Globus pallidus (tissue), 1 donor: ENCODE results near the gene CALML6.

Source experiments
- DNase-seq: peaks from one replicate; pipeline ENCODE4 v3.0.0-alpha.2; 2015; ENCODE audit warnings: low spot score

The CALML6 gene

GRCh38 chr1:1942753-1943656 lies 27.9 kb downstream of the CALML6 start:
- DNase-seq = no peak

- no peak for DNase-seq
Measured at GRCh38 chr1:1943834-1944570, 28.9 kb downstream of the CALML6 start.

- no peak for DNase-seq
Measured at GRCh38 chr1:1945782-1946393, 30.8 kb downstream of the CALML6 start.

- peak; percentile 27 for DNase-seq
Measured at GRCh38 chr1:1946540-1946939, 31.5 kb downstream of the CALML6 start.

- DNase-seq = no peak
Measured at GRCh38 chr1:1947493-1947892, 32.4 kb downstream of the CALML6 start.

- DNase-seq = no peak
Measured at GRCh38 chr1:1948783-1949182, 33.7 kb downstream of the CALML6 start.

GRCh38 chr1:1950940-1951339 lies 35.9 kb downstream of the CALML6 start:
- DNase-seq = no peak

GRCh38 chr1:1954015-1954414 lies 39.0 kb downstream of the CALML6 start:
- DNase-seq = no peak

- no peak for DNase-seq
Measured at GRCh38 chr1:1954831-1955441, 39.9 kb downstream of the CALML6 start.

GRCh38 chr1:1955621-1956094 lies 40.6 kb downstream of the CALML6 start:
- DNase-seq = no peak

GRCh38 chr1:1956101-1956500 lies 41.0 kb downstream of the CALML6 start:
- no peak for DNase-seq

GRCh38 chr1:1956586-1957532 lies 41.8 kb downstream of the CALML6 start:
- no peak for DNase-seq

GRCh38 chr1:1957533-1957961 lies 42.5 kb downstream of the CALML6 start:
- no peak for DNase-seq

- no peak for DNase-seq
Measured at GRCh38 chr1:1958071-1958541, 43.0 kb downstream of the CALML6 start.

GRCh38 chr1:1959459-1959839 lies 44.4 kb downstream of the CALML6 start:
- no peak for DNase-seq

- peak; percentile 20 for DNase-seq
Measured at GRCh38 chr1:1959840-1960479, 44.9 kb downstream of the CALML6 start.

- DNase-seq = no peak
Measured at GRCh38 chr1:1960480-1961196, 45.6 kb downstream of the CALML6 start.

GRCh38 chr1:1962752-1963151 lies 47.7 kb downstream of the CALML6 start:
- no peak for DNase-seq

GRCh38 chr1:1963570-1963969 lies 48.5 kb downstream of the CALML6 start:
- DNase-seq = no peak

GRCh38 chr1:1964811-1965210 lies 49.8 kb downstream of the CALML6 start:
- DNase-seq = no peak
